ENCODE measurements around the gene CEBPZOS. TPM values are rescaled to one million over a fixed set of nuclear protein-coding genes. Genes with fewer than 3 reads are reported as not detected.
"Not testable (repeated sequence)": the region's sequence is repeated elsewhere in the genome, so short reads cannot be mapped to it uniquely, and the experiment has no call there.

The CEBPZOS gene
- total and polyA plus RNA-seq, 7 donors = 23.0 to 42.2 (median 36.9) TPM

DNA sequence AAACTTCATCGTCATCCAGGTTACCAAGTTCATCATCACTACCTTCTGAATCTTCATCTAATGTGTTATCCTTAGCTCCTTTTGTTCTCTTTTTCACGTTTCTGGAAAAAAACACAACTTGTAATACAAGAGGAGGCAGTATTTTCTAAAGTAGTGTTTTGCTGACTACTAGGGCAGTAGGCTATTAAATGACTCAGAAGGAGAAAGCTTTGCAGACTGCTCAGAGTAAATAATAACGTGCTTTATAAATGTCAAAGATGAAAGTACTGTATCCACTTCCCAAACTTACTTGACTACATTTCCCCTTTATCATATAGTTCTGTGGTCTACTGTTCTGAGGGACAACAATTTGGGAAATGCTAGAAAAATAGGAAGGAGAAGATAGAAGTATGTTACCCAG lies 15.6 kb downstream of the CEBPZOS start:
- DNase-seq = no peak
- WGBS, 2 donors = 67 to 84% methylated on average over 3 of the region's 3 CpGs
- TF ChIP-seq POLR2AphosphoS5 (IDR thresholded peaks at IDR 0.05) (no peak), EP300 (IDR thresholded peaks at IDR 0.05) (no peak), CTCF (IDR thresholded peaks at IDR 0.05) (no peak), POLR2A (IDR thresholded peaks at IDR 0.05) (no peak)

DNA sequence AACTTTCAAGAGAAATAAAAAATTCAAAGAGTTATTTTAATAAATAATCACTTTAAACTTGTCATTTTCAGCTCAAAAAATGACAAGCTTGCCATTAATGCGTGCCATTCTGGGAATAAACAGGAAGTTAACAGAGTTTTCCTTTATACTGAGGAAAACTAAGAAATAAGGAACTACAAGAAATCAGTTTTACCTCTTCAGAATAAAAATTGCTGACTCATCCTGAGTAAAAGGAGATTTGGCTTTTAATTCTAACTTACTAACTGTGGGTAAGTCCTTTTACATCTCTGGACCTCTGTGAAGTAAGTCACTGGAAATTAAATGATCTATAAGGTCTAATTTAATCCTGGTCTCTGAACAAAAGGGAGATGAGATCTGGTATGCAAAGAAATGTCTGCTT lies 19.0 kb downstream of the CEBPZOS start:
- 71 to 91% methylated on average over 1 of the region's 1 CpG for WGBS, 2 donors
- Histone ChIP-seq H3K4me1 (peaks cover 0 to 9% (median 0%) of the 10 kb centered on the region in 4 donors), H3K36me3 (peaks cover 4 to 97% (median 29%) of the 10 kb centered on the region in 4 donors), H3K9me3 (no peaks in the 10 kb centered on the region), H3K27ac (no peak overlapping the region), H3K4me3 (no peak overlapping the region), H3K27me3 (no peaks in the 10 kb centered on the region)
- intact Hi-C loops (cut with DNase I) = no loop called here
- no peak for DNase-seq
- TF ChIP-seq POLR2A (IDR thresholded peaks at IDR 0.05) = no peak

More for the DNA sequence above, 15.6 kb downstream of the CEBPZOS start:
- no peak overlapping the region for H3K4me3 ChIP-seq
- H3K9me3 ChIP-seq = peaks cover 0 to 9% (median 4%) of the 10 kb centered on the region in 4 donors
- H3K27me3 ChIP-seq = no peaks in the 10 kb centered on the region
- peaks cover 4 to 98% (median 48%) of the 10 kb centered on the region in 4 donors for H3K36me3 ChIP-seq
- H3K27ac ChIP-seq = no peak overlapping the region
- H3K4me1 ChIP-seq = peaks cover 0 to 9% (median 0%) of the 10 kb centered on the region in 4 donors
- intact Hi-C loops (cut with DNase I) = no loop called here

GRCh38 chr2:37219046-37219445 lies 22.8 kb downstream of the CEBPZOS start:
- peaks cover 0 to 9% (median 0%) of the 10 kb centered on the region in 4 donors for H3K4me1 ChIP-seq
- WGBS, 2 donors = 93 to 94% methylated on average over 4 of the region's 4 CpGs
- H3K27me3 ChIP-seq = no peaks in the 10 kb centered on the region
- TF ChIP-seq POLR2A (IDR thresholded peaks at IDR 0.05) (no peak), POLR2AphosphoS5 (IDR thresholded peaks at IDR 0.05) (no peak), CTCF (IDR thresholded peaks at IDR 0.05) (no peak), EP300 (IDR thresholded peaks at IDR 0.05) (no peak)
- H3K27ac ChIP-seq = no peak overlapping the region
- H3K4me3 ChIP-seq = no peak overlapping the region
- DNase-seq = no peak
- no peaks in the 10 kb centered on the region for H3K9me3 ChIP-seq
- peaks cover 10 to 90% (median 23%) of the 10 kb centered on the region in 4 donors for H3K36me3 ChIP-seq
- intact Hi-C loops (cut with DNase I) = no loop called here

DNA sequence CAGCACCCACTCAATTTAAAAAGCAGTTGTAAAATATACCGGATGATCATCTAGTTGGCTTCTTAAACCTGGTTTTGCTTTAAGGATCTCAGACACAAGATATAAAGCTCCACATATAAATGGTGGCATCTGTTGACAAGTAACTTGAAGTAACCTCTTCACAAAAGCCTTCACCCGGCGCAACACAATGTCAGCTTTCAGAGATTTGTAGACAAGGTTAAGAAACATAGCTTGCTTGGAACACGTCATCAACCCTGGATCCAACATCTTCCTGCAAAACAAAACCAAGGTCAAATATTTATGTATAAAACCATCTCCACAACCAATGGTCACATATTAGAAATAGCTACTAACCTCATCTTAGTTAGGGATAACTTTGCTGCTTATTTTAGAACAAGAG lies 26.8 kb downstream of the CEBPZOS start:
- Histone ChIP-seq H3K4me3 (no peak overlapping the region), H3K27ac (no peak overlapping the region), H3K36me3 (peaks cover 11 to 66% (median 20%) of the 10 kb centered on the region in 4 donors), H3K9me3 (no peaks in the 10 kb centered on the region), H3K27me3 (no peaks in the 10 kb centered on the region), H3K4me1 (peaks cover 0 to 27% (median 7%) of the 10 kb centered on the region in 4 donors)
- intact Hi-C loops (cut with DNase I) = no loop called here
- no peak for DNase-seq
- TF ChIP-seq POLR2A (IDR thresholded peaks at IDR 0.05) (no peak), EP300 (IDR thresholded peaks at IDR 0.05) (no peak), CTCF (IDR thresholded peaks at IDR 0.05) (no peak), POLR2AphosphoS5 (IDR thresholded peaks at IDR 0.05) (no peak)
- WGBS, 2 donors = 96 to 98% methylated on average over 4 of the region's 4 CpGs

- intact Hi-C loops (cut with DNase I) = no loop called here
- Histone ChIP-seq H3K4me3 (no peak overlapping the region), H3K4me1 (peaks cover 0 to 34% (median 11%) of the 10 kb centered on the region in 4 donors), H3K36me3 (peaks cover 12 to 63% (median 23%) of the 10 kb centered on the region in 4 donors), H3K27me3 (no peaks in the 10 kb centered on the region), H3K27ac (no peak overlapping the region), H3K9me3 (no peaks in the 10 kb centered on the region)
- WGBS, 2 donors = 97 to 98% methylated on average over 1 of the region's 1 CpG
- TF ChIP-seq EP300 (IDR thresholded peaks at IDR 0.05) (no peak), CTCF (IDR thresholded peaks at IDR 0.05) (no peak)
- DNase-seq = no peak
Measured at GRCh38 chr2:37224063-37224462, 27.8 kb downstream of the CEBPZOS start.

DNA sequence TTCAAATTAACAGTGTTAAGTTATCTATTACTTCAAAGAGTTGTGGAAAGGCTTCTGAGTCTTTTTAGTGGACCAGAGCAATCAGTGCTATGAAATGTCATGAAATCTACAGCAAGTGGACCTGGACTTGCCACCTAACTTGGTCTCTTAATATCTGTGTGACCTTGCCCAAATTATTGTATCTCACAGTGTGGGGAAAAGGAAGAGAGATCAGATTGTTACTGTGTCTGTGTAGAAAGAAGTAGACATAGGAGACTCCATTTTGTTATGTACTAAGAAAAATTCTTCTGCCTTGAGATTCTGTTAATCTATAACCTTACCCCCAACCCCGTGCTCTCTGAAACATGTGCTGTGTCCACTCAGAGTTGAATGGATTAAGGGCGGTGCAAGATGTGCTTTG lies 28.8 kb downstream of the CEBPZOS start:
- intact Hi-C loops (cut with DNase I); H3K27me3 ChIP-seq; H3K9me3 ChIP-seq; H3K4me3 ChIP-seq; H3K27ac ChIP-seq; DNase-seq: not testable (repeated sequence)
- Histone ChIP-seq H3K36me3 (peaks cover 12 to 53% (median 23%) of the 10 kb centered on the region in 4 donors), H3K4me1 (peaks cover 0 to 45% (median 21%) of the 10 kb centered on the region in 4 donors)
- WGBS, 2 donors = no CpG with 5 or more reads among the region's 2 CpGs

Data from sigmoid colon (tissue), 7 donors.